SK-MEL-5 (cell line): ENCODE results near the gene KRT74. TPM values are rescaled to one million over a fixed set of nuclear protein-coding genes. Genes with fewer than 3 reads are reported as not detected.

Source experiments
- DNase-seq: peaks from one replicate; pipeline ENCODE4 v3.0.0-alpha.2; 2016; ENCODE audit warnings: low read depth, low spot score
- in situ Hi-C: cut with HindIII; loops from 2 replicates; pipeline ENCODE4 v1.10.0; 2016; ENCODE audit warnings: low sequenced_read_pairs, high pct_unique_total_duplicates, low pct_unique_long_range_greater_than_20kb
- polyA plus RNA-seq, 2 experiments: library from polyadenylated mRNA; depleted of rRNA; stranded (reverse); fragments of >200 nt; gene quantifications; 2 replicates each; pipeline ENCODE4 v1.2.3, GENCODE V29; 2015
- total RNA-seq: library from RNA; depleted of rRNA; stranded (reverse); fragments of >200 nt; shearing (Covaris generic); gene quantifications from 2 replicates; pipeline ENCODE4 v1.2.3, GENCODE V29; 2014; rRNA removed

KRT74 gene
- total RNA-seq: not detected in 2 replicates
- not detected in 2 replicates for polyA plus RNA-seq (2015; cell fraction: cytosol; rRNA removed)
- polyA plus RNA-seq (2015; cell fraction: nucleus; rRNA removed): not detected in 2 replicates

DNA sequence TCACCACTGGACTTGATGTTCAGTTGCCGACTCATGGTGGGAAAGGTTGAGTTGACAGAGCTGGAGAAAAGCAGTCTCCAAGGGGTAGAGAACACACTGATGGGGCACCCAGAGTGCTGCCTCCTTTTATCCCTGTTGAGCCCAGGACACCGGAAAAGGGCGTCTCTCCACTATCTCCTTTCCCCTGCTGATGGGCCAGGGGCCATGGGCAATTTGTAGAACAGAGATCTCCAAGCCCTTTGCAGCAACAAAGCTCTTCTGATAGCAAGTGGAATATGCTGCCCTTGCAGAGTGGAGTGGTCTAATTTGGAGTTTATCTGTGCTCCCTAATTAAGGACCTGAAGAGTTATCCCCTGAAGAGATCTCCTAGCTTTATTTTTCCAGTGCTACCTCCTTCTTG lies at the start of gene KRT74:
KRT74 (minus strand) TSS at position 101 of the 400 bp plus-strand sequence; CDS start at position 35, 66 bp downstream.
- in situ Hi-C loops: no loop called here
- DNase-seq: no peak

DNA sequence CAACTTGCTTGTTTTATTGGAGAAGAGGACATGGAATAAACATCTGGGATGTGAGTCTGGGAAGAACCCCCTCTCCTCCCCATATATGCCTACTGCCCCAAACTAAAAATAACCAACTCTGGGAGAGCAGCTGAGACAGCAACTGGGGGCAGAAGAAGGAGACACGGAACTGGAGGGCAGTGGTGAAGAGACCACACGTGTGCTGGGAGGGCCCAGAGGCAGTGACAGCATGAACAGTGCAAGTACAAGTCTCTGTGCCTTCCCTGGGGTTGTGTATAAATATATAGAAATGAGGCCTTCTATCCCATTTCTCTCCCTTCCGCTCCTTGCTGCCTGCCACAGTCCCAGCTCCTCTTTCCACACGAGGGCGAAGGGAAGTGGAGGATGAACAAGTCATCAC lies 48.7 kb upstream of the KRT74 start:
- in situ Hi-C loops: no loop called here
- DNase-seq: no peak

DNA sequence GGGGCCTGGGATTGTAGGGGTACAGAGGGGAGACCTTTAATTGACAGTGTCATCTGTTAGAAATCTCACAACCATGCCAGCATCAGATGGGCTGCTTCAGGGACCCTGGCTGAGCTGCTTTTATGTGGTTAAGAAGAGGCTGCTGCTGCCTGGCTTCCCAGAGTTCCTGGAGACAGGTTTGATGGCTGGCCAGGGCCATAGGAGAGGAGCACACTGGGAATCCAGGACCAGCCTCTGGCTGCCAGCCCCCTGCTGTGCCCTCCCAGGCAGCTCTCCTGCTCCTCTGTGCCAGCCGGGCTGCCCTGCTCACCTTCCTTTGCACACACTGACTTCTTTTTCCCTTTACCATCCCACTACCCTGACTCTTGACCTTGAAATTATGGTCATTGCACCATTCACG lies 45.2 kb upstream of the KRT74 start:
- in situ Hi-C loops: no loop called here
- DNase-seq: no peak

DNA sequence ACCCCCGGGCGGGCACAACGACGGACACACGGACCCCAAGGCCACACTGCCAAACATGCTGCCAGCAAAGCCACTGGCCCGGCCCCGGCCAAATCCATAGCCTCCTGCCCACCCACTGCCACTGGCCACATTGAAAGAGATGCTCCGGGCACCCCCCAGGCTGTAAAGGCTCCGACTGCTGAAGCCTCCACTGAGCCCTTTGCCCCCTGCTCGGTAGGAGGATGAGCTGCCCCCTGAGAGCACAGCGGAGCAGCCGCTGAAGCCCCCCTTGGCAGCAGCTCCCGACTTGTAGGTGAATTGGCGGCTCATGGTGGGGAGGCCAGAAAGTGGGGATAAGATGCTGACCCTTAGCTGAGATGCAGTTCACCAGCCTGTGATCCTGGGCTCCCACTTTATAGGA lies 44.6 kb upstream of the KRT74 start, which contains the start of gene KRT73:
KRT73 (minus strand) TSS at position 344 of the 400 bp plus-strand sequence; CDS start at position 309, 35 bp downstream.
- in situ Hi-C loops: no loop called here
- no peak for DNase-seq

DNA sequence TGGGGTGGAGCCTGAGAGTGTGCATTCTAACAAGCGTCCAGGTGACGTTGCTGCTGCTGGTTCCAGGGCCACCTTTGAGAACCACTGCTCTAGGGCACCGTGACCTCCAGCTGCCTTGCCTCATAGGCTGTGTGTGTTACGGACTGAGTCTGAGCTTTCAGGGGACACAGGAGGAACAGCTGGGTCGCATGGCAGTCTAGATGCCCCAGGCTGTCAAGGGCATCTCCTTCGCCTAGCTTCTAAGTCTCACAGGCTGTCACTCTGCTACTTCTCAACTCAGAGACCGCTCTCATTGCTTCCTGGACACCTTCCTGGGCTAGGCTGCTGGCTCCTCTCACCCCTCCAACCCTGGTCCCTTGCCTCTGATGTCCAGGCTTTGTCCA lies 43.8 kb upstream of the KRT74 start:
- in situ Hi-C loops: no loop called here

DNA sequence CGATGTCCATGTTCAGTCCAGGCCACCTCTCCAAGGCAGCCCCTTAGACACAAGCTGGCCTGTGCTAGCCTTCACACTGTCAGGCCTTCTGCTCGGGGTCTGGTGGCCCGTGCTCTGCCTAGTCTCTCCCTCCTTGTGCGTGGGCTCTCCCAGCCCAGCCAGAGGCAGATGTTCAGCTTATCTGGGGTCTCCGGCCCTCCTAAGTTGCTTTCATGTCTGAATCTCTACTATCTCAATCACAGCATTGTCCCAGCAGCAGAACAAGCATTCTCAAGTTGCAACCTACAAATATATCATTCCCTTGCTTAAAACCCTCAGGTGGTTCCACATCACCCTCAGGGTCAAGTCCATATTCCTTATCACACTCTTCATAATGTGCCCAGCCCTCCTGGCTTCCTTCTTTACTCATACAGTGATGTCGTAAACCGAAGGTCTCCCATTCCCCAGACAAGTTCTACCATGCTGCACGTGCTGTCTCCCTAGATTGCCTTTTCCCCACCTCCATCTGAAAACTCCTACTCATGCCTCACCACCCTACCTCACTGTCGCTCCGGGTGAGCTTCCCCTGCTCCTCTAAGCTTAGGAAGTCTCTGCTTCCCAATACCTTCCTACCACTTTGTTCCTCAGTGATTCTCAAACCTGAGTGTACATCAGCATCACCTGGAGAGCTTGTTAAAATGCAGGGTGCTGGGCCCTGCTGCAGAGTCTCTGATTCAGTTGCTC lies 43.2 kb upstream of the KRT74 start:
- in situ Hi-C loops: no loop called here
- no peak for DNase-seq

More for the DNA sequence above, 43.8 kb upstream of the KRT74 start:
- DNase-seq: no peak

DNA sequence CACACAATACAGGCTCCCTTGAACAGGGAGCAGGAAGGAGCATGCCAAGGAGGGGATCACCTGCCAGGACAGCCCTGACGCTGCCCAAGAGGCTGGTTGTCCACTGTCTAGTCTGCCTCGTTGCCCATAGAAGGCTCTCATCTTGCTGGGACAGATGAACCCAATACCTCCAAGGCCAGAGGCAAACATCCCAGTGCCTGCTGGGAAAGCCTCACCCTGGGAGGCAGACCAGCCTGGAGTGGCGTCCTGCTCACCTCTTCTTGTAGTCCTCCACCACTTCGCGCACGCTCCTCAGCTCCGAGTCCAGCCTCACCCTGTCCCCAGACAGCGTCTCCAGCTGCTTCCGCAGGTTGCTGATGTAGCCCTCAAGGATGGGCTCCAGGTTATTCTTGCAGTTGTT lies 42.3 kb upstream of the KRT74 start:
- in situ Hi-C loops: no loop called here

DNA sequence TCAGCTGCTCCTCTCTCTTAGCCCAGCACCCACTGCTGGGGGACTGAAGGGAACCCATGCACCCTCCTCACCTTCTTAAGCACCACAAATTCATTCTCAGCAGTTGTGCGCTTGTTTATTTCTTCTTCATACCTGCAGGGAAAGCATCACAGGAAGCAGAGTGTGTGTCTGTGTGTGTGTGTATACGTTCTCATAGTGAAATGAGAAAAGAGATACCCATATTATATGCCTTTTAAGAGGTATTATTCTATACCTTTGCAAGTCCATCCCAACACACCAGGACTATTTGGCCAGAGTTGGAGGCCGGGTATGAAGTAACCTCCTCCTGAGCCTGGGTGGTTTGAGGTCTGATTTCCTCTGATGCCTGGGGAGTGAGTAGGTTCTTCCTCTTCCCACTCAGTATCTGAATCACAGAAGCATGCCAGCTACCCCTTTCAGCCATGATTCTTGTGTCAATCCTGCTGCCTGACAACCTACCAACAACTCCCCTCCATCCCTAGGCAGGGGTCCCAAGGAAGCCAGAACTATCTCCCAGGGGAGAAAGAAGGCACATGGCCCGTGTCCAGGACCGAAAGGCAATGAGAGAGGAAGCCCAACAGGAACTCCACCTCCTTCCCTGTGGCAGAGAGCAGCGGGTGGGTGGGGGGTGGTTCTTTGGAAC lies 41.7 kb upstream of the KRT74 start:
- in situ Hi-C loops: no loop called here

More for the DNA sequence above, 42.3 kb upstream of the KRT74 start:
- no peak for DNase-seq

DNA sequence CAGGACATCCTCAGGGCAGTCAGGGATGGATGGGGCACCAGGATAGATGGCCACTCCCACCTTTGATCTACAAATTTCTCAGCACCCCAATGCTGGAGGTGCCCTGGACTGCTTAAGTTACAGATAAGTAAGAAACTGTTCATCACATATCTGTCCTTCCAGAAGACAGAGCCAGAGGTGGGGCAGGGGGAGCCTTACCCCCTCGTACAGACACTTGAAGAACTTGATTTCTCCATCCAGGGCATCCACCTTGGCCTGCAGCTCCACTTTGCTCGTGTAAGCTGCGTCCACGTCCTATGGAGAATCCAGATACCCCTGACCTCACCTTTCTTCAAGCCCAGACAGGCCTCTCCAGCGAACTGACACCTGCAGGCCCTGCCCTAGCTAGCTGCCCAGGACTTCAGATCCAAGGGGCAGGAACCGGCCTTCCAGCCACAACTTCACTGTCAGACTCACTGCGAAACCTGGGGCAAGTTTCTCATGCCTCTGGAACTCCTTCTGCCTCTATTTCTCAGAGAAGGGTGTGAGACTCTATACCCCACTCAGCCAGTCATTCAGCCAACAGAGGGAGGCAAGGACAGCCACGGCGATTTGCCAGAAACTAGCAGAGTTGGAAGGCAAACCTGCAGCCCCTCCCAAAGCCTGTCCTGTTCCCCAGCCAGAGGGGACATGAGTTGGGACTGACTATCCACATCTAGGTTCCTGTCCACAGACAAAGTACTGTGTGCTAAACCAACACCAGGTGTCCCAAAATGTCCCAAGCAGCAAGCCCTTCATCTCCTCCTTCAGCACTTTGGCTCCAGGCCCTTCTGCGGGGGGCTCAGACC lies 41.0 kb upstream of the KRT74 start:
- in situ Hi-C loops: no loop called here
- no peak for DNase-seq

More for the DNA sequence above, 41.7 kb upstream of the KRT74 start:
- no peak for DNase-seq

DNA sequence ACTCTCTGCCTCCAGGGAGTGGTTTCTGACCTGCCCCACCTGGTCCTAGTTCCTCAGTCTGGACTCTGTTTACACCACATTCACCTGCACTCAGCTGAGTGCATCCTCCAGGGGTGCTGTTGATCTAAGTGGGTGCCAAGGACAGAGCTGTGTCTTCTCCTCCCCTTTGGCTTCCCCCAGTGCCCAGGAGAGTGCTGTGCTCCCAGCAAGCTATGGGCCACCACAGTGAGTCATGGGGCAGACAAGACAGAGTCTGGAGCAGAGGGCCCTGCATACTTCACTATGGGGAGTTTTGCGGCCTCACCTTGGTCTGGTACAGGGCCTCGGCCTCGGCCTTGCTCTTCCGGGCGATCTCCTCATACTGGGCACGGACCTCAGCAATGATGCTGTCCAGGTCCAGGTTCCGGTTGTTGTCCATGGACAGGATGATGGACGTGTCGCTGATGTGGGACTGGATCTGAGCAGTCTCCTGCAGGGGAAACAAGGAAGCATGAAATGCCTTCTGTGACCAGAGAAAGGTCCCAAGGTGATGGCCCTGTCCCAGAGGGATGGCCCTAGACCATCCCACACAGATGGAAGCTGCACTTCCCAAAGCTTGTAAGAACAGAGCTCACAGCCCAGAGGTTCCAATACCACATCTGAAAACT lies 39.9 kb upstream of the KRT74 start:
- no peak for DNase-seq
- in situ Hi-C loops: no loop called here

DNA sequence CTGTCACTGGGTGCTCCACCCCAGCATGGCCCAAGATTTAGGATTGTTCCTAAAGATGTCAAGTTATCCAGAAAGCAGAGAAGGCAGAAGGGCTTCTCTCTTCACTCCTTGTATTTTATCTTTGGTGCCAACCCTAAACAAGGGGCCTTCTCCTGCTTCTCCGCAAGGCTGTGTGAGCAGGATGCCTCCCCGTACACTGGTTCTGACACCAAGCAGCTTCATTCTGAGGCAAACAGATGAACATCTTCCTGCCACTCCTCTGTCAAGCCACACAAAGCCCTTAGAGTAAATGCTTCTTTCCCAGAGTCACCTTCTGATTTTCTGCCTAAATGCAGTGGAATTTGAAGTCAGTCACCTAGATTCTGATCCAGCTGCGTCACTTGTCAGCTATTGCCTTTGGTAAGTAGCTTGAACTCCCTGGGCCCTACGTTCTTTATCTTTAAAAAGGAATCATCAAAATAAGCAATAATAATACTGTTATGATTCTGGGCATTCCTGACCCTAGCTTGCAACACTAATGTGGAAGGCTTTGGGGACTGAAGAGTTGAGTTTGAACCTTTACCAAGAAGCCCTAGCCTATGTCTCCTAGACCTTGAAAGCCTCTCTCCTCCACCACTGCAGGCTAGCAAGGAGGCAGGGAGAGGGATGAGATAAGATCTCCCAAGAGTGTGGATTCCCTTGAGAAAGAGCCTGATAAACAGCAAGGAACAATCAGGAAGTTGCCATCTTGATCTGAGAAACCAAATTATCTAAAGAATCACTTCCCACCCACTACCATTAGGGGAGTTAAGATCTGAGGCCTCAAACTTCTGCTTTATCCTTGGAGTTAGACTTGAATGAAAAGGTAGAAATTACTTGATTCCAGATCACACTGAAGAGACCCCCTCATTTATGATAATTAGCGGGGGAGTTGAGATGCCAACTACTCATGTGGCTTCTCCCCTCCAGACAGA lies 39.1 kb upstream of the KRT74 start:
- DNase-seq: no peak
- in situ Hi-C loops: no loop called here

DNA sequence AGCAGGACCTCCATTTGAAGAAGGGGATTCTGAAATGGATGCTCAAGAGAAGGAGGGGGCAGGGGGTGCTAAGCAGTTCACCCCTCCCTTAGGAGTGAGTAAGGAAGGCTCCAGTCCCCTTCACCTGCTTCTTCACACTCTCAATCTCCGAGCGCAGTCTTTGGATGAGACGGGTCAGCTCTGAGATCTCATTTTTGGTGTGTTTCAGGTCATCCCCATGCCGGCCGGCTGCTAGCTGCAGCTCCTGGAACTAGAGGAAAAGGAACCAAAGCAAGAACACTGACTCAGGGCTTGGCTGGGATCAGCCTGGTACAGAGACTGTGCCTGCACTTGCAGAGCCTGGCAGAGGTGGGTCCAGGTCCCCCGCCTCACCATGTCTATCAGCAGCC lies 37.4 kb upstream of the KRT74 start:
- no peak for DNase-seq
- in situ Hi-C loops: no loop called here

DNA sequence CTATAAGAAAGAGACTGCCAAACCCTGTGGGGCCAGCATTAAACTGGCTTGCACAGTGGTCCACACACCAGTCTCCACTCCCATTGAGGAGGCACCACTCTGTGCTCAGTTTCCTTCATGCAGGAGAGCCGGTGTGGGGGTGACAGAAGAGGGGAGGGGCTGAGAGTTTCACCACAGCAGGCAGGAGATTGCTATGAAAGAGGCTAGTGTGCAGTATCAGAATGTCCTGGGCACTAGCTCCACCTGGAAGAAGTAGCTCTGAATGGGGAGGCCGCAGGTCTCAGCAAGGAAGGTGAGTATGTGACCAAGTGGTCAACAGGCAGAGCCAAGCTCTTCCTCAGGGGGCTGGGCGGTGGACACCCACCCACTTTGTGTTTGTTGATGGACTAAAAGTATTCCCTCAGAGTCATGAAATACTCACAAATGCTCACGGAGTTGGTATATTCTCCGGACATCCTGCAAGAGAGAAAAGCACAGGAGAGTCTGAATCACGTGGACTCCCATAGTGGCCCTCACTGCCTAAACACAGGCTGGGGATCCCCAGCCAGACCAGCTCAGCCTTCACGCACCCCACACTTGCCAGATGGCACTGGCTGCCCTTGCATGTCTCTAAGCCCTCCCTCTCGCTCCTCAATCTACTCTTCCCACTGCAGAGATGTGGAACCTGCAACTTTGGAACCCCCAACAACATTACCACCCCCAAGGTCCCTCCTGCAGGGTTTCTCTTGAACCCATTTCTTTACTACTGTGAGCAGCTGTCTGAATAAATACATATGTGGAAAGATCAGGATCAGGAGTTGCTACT lies 35.4 kb upstream of the KRT74 start:
- in situ Hi-C loops: no loop called here
- no peak for DNase-seq

DNA sequence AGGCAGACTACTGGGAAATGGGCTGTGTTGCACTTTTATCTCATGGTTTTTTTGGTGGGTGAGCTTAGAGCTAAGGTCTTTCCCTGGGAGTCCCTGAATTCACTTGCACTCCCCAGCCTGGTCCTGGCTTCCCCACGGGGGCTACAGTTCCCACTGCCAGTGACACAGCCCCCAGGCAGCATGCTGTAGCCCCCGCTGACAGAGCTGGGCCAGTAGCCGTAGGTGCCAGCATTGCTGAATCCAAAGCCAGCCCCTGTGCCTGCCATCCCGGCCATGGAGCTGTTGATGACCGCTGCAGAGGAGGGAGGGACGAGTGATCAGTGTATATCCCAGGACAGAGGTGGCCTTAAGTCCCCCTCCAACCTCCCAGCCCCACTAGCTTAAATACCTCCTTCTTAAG lies 34.5 kb upstream of the KRT74 start:
- no peak for DNase-seq
- in situ Hi-C loops: no loop called here

DNA sequence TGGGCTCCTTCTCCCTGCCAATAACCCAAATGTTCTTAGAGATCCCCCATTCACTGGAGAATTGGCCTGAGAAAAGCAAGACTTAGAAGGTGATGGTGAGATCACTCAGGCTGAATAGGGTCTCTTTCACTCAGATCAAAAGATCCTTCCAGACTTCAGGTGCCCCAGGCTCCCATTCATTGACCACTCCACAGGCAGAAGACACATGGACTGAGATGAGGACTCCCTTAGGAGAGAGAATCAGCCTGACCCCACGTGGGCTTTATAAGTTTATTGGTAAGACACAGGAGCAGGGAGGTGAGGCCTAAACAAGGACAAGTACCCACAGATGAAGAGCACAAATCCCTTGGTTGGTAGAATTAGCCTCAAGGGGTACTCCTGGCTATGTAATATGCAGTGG lies 33.7 kb upstream of the KRT74 start:
- no peak for DNase-seq
- in situ Hi-C loops: no loop called here

DNA sequence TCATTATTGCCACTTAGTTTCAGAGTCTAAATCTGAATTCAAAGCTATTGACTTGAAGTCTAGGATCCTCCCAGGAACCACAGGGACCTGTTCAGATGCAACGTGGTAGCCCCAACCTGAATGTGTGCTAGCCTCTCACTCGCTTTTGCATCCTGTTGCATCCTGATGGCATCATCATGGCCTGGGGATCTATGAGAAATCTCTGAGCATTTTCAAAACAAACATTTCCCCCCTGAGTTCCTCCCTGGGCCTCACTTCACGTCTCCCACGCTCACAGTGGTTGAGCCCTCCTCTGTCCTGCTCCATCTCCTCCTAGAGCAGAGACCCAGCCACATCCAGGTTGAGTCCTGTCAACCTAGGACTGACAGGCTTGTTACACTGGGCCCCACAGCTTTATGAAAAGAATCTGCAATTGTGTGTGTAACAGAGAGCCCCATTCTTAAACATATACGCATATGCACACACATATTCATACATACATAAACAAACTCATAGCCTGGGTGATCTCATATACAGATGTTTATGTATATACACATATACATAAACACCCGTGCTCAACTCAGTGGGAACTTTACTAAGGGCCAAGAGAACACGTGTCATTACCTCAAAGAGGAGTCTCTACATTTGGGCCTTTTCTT lies 33.1 kb upstream of the KRT74 start:
- in situ Hi-C loops: no loop called here
- DNase-seq: no peak
